ENCODE results near the gene GPR152.
"Not testable (repeated sequence)": the region's sequence is repeated elsewhere in the genome, so short reads cannot be mapped to it uniquely, and the experiment has no call there.

GPR152 gene

GRCh38 chr11:67466367-67466766 lies 13.8 kb upstream of the GPR152 start:
- DNase-seq (ENCODE audit: low read depth in 2 of 3, low spot score in 1 of 3), result no peak

GRCh38 chr11:67465530-67465929 lies 13.0 kb upstream of the GPR152 start:
- DNase-seq (ENCODE audit: low read depth in 2 of 3, low spot score in 1 of 3), result not testable (repeated sequence)

- no peak for DNase-seq (ENCODE audit: low read depth in 2 of 3, low spot score in 1 of 3)
Observed at GRCh38 chr11:67465189-67465510, 12.6 kb upstream of the GPR152 start.

- peak; percentile 88 to 92 (median 91) for DNase-seq (ENCODE audit: low read depth in 2 of 3, low spot score in 1 of 3)
Observed at GRCh38 chr11:67464411-67465188, 12.1 kb upstream of the GPR152 start.

GRCh38 chr11:67463680-67464410 lies 11.3 kb upstream of the GPR152 start:
- no peak for DNase-seq (ENCODE audit: low read depth in 2 of 3, low spot score in 1 of 3)

- no peak for DNase-seq (ENCODE audit: low read depth in 2 of 3, low spot score in 1 of 3)
Observed at GRCh38 chr11:67463186-67463585, 10.7 kb upstream of the GPR152 start.

- DNase-seq (ENCODE audit: low read depth in 2 of 3, low spot score in 1 of 3), result no peak
Observed at GRCh38 chr11:67458266-67458665, 5.7 kb upstream of the GPR152 start.

- DNase-seq (ENCODE audit: low read depth in 2 of 3, low spot score in 1 of 3), result no peak
Observed at GRCh38 chr11:67457453-67457852, 4.9 kb upstream of the GPR152 start.

GRCh38 chr11:67456068-67456705 lies 3.7 kb upstream of the GPR152 start:
- DNase-seq (ENCODE audit: low read depth in 2 of 3, low spot score in 1 of 3), result no peak

- no peak for DNase-seq (ENCODE audit: low read depth in 2 of 3, low spot score in 1 of 3)
Observed at GRCh38 chr11:67455054-67455453, 2.5 kb upstream of the GPR152 start, which contains the start of gene CABP4. Gene CABP4, plus strand, starts transcription at chr11:67455354. Its CDS starts 70 bp downstream, at chr11:67455424.

GRCh38 chr11:67453816-67454732 lies 1.5 kb upstream of the GPR152 start:
- DNase-seq (ENCODE audit: low read depth in 2 of 3, low spot score in 1 of 3), result no peak

- DNase-seq (ENCODE audit: low read depth in 2 of 3, low spot score in 1 of 3), result no peak
Observed at GRCh38 chr11:67451658-67451976, 912 bp downstream of the GPR152 start.

GRCh38 chr11:67450796-67451657 lies 1.5 kb downstream of the GPR152 start:
- DNase-seq (ENCODE audit: low read depth in 2 of 3, low spot score in 1 of 3), result no peak

- no peak for DNase-seq (ENCODE audit: low read depth in 2 of 3, low spot score in 1 of 3)
Observed at GRCh38 chr11:67449116-67449844, 3.2 kb downstream of the GPR152 start.

- DNase-seq (ENCODE audit: low read depth in 2 of 3, low spot score in 1 of 3), result no peak
Observed at GRCh38 chr11:67448220-67448609, 4.3 kb downstream of the GPR152 start.

- no peak for DNase-seq (ENCODE audit: low read depth in 2 of 3, low spot score in 1 of 3)
Observed at GRCh38 chr11:67445515-67445914, 7.0 kb downstream of the GPR152 start.

- DNase-seq (ENCODE audit: low read depth in 2 of 3, low spot score in 1 of 3), result no peak
Observed at GRCh38 chr11:67442504-67443404, 9.8 kb downstream of the GPR152 start.

GRCh38 chr11:67441731-67442351 lies 10.7 kb downstream of the GPR152 start:
- no peak for DNase-seq (ENCODE audit: low read depth in 2 of 3, low spot score in 1 of 3)
